GM12801 (cell line): ENCODE results near the gene INSRR.

Experiments
- TF ChIP-seq, protein P1 (sequence below): IDR thresholded peaks from one replicate; pipeline ENCODE4 v1.5.1; 2011; ENCODE audit warnings: control low read depth; ENCODE audit not compliant: insufficient read length; ENCODE audit errors: extremely low read depth

INSRR gene

DNA sequence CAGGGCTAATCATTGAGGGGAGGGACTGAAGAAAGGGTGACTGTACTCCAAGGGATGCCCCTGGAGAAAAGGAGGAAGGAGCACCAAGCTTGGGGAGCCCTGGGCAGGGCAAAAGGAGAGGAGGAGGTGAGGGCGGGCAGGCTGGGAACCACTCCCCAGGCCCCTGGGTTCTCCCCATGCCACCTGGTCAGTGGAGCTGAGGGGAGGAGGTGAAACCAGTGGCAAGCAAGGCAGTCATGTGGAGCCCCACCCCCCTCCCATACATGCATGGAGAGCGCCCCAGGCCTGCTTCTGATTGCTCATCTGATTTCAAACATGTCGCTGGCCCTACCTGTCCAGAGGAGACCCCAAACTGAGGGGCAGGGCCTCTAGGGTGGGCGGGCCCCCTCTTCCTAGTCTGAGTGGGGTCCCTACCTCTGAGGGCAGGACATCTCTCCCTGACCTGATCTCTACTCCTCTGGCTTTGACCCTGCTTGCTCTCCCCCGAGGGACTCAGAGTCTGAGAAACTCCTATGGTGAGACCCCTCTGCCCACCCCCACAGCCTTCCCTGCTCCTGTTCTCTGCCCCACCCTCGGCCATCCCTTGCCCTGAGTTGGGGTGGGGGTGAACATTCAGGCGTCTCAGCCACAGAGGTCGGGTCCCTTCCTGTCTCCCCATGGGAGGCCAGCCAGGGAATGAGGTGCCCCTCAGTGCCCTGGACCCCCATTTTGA, 18.6 kb downstream of the INSRR start:
- TF ChIP-seq, protein P1, sequence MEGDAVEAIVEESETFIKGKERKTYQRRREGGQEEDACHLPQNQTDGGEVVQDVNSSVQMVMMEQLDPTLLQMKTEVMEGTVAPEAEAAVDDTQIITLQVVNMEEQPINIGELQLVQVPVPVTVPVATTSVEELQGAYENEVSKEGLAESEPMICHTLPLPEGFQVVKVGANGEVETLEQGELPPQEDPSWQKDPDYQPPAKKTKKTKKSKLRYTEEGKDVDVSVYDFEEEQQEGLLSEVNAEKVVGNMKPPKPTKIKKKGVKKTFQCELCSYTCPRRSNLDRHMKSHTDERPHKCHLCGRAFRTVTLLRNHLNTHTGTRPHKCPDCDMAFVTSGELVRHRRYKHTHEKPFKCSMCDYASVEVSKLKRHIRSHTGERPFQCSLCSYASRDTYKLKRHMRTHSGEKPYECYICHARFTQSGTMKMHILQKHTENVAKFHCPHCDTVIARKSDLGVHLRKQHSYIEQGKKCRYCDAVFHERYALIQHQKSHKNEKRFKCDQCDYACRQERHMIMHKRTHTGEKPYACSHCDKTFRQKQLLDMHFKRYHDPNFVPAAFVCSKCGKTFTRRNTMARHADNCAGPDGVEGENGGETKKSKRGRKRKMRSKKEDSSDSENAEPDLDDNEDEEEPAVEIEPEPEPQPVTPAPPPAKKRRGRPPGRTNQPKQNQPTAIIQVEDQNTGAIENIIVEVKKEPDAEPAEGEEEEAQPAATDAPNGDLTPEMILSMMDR = no peak

DNA sequence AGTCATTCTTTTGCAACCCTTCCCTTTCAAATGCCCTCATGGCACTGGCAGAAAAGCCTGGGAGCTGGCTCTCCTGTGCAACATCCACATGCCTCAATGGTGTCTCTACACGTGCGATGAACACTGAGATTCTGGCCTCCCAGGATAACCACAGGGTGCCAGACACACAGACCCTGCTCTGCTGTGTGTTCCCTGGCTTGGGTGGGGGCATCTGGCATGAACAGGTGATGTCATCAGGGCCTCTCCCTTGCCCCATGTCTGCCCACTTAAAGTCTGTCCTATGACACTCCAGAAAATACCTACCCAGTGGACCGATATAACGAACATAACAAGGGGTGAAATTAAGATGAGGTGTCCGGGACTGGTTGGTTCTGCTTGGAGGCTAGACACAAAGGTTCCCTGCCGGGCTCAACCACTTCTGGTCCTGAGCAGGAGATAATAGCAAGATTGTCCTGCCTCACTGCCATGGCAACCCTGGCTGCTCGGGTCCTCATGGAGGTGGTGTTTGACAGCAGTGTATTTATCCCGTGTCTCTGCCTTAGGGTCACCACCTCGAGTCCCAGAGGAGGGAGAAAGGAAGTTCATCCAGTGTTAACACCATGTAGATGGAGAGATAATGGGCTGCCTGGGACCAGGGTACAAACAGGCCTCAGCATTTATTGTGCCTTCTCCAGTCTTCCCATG, 19.3 kb downstream of the INSRR start:
- TF ChIP-seq, protein P1 = no peak

DNA sequence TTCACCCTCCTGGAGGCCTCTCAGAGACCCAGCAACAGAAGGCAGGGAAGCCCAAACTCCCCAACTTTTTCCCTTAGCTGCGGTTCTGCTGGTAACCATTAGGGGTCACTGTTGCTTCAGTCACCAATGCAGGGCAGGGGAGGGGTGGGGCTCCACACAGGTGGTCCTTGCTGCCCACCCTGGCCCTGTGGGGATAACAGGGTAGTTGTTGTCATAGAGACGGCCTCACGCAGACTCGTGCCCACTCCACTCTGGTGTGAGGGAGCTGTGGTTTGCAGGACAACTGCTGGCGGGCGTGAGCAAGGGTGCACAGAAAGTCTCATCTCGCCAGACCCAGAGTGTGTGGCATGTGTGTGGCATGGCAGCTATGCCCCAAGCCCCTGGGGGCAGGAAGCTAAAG, 19.9 kb downstream of the INSRR start:
- TF ChIP-seq, protein P1 = no peak

GRCh38 chr1:156836892-156837291, 22.0 kb downstream of the INSRR start:
- TF ChIP-seq, protein P1 = no peak

- TF ChIP-seq, protein P1 = no peak
Measured at GRCh38 chr1:156836041-156836654, 22.8 kb downstream of the INSRR start.

DNA sequence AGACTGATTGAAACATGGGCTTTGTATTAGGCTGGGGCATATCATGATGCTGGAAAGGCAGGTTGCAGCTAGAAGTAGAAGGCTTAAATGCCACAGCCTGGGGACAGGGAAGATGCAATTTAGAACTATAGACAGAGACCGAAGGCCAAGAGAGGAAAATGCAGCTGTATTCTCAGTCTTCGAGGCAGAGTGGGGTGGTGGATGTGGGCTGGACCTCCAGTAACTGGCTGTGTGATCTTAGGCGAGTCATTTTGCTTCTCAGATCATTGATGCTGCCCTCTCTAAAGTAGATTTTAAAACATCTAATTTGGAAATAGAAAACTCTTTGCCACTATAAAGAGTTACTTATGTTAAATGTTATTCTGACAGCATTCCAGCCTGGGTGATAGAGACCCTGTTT, 24.6 kb downstream of the INSRR start:
- TF ChIP-seq, protein P1 = no peak

DNA sequence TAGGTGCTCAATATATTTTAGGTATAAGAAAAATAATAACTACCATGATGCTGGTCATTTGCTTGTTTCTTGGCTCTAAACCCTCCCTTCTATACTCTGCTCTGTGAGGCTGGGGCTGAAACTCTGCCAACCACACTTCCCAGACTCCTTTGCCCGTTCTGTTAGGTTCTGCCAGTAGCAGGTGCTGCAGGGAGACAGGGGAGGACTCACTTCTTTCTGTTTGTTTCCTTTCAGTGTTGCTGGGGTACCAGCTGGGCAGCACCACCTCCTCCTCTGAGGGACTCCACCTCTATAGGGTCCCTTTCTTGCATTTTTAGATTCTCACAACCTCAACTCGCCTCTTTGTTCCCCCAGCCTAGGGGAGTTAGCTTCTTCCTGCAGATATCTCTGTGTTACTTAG, 25.3 kb downstream of the INSRR start:
- TF ChIP-seq, protein P1 = no peak
